Measurements from ENCODE around the gene HMGXB4. TPM values are rescaled to one million over a fixed set of nuclear protein-coding genes. Genes with fewer than 3 reads are reported as not detected.

HMGXB4 gene
- total RNA-seq, 1 experiment from 2014 or later, result 22.9 TPM

DNA sequence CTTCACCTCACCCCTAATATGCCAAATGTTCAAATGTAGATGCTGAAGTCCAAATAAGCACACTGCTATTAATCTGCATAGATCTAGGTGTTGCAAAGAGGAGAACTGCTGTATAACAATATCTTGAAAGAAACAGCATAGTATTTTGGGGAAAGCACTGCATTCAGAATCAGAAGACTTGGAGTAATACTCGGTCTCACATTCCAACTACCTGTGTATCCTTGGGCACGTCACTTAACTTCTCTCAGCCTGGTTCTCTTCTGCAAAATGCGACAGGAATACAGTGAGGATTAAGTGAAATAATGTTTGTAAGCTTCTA is 332 bp upstream of the HMGXB4 start:
- DNase-seq (ENCODE audit: extremely low read depth, low read depth), result no peak

DNA sequence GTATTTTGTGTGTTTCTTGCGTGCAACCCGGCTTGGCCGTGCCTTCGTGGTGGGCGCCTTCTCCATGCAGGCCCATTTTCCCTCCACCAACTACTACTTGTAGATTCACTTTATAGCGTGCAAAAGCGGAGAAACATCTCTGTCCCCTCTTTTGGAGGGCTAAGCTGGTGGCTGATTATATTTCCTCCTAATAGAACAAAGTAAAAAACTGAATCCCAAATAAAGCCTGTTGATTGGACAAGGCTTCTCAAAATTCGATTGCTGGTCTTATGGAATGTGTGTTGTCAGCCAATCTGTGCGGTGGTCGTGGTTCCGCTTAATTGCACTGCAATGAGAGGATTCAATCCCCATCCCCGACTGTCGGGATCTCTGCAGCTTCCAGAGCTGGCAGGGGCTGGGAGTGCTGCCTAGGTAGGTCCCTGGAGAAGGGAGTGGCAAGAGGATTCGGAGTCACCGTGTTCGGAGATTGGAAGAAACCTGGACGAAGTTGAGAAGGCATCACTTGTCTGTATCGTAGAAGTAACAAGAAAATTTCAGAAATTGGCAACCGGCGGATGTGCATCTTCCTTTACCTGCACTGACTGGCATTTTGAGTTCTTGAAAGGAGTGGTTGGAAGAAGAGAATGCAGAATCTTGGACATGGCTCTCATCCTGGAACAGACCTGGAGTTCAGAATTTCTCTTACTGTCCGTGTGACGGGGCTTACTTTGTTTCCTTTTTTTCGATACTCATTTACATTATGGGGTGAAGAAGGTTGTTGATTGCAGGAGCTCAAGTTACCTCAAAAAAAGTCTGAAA is 1.1 kb downstream of the HMGXB4 start:
- DNase-seq (ENCODE audit: extremely low read depth, low read depth), result no peak

DNA sequence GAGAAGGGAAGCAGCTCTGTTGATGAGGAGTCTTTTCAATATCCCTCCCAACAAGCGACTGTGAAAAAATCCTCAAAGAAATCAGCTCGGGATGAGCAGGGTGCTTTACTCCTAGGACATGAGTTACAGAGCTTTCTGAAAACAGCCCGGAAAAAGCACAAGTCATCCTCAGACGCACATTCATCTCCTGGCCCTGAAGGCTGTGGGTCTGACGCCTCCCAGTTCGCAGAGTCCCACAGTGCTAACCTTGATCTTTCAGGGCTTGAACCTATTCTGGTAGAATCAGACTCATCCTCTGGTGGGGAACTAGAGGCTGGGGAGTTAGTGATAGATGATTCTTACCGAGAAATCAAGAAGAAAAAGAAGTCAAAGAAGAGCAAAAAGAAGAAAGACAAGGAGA is 7.7 kb downstream of the HMGXB4 start:
- DNase-seq (ENCODE audit: extremely low read depth, low read depth), result no peak

DNA sequence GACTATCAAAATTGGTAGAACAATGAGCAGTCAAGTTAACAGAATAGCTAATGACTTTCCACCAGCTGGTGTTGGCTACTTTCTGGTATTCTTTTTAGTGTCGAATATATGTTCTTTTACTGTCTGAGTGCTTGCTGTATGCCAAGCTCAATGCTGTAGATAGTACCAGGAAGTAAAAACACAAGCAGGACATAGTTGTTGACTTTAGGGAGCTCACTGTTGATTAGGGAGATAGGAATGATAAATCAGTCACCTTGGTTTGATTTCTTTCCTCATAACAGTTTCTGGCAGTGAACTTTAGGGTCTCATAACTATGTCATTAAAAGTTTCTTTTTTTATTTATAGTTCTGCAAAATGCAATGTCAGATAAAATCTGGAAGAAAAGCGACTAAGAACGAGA is 9.0 kb downstream of the HMGXB4 start:
- no peak for DNase-seq (ENCODE audit: extremely low read depth, low read depth)

DNA sequence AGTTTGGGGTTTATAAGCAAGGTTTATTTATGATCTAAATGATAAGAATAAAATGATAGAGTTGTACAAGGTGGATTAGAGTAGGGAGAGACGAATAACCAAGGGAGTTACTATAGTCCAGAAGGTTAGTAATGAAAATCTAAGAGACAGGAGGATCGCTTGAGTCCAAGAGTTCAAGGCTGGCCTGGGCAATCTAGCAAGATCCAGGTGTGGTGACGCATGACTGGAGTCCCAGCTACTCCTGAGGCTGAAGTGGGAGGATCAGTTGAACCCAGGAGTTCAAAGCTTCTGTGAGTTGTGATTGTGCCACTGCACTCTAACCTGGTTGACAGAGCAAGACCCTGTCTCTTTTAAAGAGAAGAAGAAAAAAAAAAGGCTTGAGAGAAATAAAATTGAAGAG is 12.3 kb downstream of the HMGXB4 start:
- DNase-seq (ENCODE audit: extremely low read depth, low read depth), result no peak

DNA sequence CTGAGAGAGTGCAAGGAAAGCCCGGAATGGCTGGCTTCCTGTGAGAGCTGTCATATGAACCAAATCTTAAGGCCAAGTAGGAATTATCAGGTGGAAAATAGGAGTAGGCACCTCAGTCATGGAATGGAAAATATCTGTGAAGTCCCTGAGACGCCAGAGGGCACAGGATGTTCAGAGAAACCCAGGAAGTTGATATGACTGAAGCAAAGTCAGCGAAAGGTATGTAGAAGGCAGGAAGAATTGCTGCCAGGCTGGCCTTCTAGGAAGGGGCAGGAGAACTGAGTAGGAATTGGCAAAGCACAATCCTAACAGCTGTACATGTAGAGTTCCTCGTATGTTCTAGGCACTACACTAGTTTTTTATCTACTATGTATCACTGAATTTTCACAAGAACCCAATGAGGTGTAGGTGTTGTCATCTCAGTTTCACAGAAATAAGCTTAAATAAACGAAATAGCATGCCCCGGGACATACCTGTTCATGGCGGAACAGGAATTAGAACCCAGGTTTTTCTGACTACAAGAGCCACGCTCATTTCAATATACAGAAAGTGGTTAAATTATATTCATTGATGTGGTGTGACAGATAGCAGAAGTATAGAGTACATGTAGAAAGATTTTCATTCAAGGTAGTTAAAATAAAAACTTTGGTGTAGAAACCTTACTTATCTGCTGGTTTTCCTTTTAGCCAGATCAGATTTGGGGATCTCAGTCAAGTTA is 17.0 kb downstream of the HMGXB4 start:
- DNase-seq (ENCODE audit: extremely low read depth, low read depth), result no peak

DNA sequence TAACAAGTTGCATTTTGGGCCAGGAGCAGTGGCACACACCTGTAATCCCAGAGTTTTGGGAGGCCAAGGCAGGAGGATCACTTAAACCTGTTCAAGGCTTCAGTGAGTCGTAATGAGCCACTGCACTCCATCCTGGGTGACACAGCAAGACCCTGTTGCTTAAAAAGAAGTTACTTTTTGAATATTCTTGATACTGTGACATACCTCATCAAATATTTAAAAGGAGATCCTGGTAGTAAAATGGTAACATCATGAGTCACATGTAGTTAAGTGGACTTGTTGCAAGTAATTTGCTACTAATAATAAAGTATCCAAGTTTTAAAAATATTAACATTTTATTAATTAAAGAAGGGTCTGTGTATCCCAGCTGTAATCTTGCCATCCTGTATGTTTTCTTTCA is 18.3 kb downstream of the HMGXB4 start:
- no peak for DNase-seq (ENCODE audit: extremely low read depth, low read depth)

DNA sequence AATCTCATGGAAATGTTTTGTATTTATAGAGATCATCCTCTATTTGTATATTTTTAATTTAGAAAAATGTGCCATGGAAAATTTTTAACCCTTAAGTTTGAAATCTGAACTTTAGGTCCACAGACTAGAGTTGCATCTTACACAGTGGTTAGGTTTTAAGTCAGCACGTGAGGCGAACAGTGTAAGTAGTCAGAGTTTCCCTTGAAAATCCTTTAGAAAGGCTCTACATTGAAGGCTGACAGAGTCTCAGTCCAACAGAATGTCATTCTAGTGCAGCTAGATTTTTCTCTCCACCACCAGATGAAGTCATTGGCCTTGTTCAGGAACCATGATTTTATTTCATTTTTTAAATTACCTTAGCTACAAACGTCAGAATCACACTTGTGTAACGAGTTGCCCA is 18.7 kb downstream of the HMGXB4 start:
- DNase-seq (ENCODE audit: extremely low read depth, low read depth), result no peak

DNA sequence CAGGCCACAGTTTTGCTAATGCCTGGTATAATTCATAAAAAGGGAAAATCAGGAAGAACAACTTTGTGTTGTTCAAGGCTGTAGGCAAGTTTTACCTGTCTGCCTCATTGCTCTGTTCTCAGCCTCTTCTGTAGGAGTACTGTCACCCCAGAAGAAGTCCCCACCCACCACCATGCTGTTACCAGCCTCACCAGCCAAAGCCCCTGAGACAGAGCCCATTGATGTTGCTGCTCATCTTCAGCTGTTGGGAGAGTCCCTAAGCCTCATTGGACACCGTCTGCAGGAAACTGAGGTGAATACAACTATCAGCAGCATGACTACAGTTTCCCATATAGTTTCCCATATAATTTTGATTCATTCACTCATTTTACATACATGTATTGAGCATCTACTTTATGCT is 30.8 kb downstream of the HMGXB4 start:
- no peak for DNase-seq (ENCODE audit: extremely low read depth, low read depth)

DNA sequence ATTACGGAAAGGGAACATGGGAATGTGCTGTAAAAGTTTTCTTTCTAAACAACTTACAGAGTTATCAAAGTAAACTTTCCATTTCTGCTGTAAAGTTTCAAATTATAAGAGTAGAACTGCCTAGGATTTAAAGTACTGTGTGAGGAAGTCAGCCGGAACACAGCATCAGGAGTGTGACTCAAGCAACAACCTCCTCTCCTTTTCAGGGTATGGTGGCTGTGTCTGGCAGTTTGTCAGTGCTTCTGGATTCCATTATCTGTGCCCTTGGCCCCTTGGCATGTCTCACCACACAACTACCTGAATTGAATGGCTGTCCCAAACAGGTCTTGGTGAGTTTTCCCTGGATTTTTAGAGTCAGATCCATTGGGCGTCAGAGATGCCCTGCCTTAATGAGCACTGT is 35.5 kb downstream of the HMGXB4 start:
- no peak for DNase-seq (ENCODE audit: extremely low read depth, low read depth)

DNA sequence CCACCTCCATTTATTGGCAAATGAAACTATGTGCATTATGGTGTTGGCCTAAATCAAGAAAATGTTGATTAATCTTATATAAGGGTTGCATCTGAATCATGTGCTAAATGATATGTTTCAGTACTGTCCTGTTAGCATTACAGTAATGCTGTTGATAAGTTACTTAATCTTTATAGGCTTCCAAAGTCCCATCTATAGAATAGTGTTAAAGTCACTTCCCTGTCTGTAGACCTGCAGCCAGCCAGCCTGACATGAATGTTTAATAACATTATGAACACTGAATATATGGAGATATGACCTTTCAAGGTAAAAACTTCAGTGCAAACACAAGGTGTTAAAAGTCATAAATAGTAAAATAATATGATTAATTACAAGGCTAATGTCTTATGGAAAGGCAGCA is 38.8 kb downstream of the HMGXB4 start:
- DNase-seq (ENCODE audit: extremely low read depth, low read depth), result no peak

DNA sequence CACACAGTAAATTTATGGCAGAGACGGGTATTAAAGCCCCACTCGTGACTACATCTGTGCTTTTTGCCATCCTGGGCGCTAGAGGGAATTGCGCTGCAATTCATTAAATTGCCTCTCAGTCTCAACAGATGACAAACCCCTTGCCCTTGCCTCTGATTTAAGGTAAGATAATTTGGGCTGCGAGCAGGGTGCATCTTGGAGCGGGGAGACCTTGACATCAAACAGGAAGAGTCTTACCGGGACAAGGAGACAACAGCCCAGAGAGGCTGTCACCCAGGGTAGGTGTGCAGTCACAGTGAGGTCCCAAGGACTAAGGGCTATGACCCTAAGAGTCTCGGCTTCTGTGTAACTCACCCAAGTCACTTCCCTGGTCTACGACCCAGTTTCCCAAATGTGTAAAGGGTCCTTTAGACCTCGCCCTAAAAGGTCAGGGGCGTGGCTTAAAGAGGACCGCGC is 42.0 kb downstream of the HMGXB4 start:
- peak; percentile 7 for DNase-seq (ENCODE audit: extremely low read depth, low read depth)

DNA sequence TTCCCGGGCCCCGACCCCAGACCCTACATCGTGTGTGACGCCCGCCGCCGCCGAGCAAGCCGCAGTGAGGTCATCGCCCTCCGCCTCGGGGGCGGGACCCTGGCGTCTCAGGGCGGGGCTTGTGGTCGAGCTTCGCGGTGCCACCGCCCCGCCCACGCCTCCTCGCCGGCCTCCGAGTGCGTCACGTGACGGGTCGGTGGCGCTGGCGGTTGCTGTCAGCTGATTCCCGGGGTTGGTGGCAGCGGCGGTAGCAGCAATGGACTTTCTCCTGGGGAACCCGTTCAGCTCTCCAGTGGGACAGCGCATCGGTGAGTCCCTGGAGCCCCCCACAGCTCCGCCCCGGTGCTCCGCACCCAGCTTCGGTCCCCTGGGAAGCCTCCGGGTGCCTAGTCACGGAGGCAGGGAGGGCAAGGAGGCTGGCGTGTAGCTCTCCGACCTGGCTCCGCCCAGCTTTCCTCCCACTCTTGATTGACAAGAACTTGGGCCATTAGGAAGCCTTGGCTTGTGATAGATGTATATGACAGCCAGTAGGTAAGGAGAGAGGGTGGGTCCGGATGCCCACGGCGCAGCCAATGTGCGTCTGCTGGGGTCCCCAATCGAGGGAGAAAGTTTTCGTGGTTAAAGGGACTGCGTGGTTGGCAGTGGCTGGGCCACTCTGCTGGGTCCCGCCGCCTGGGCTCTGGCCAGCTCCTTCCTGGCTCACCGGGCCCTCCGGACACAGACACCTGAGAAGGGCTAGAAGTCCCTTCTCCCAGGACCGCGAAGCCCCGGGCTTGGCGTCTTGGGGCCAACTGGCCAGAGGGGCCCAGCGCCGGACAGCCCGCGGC is 42.6 kb downstream of the HMGXB4 start, which contains the start of gene TOM1:
Gene TOM1, plus strand, starts transcription at position 222 of the 827 bp plus-strand sequence. Its CDS starts 35 bp downstream, at position 257.
- DNase-seq (ENCODE audit: extremely low read depth, low read depth), result peak; percentile 95

DNA sequence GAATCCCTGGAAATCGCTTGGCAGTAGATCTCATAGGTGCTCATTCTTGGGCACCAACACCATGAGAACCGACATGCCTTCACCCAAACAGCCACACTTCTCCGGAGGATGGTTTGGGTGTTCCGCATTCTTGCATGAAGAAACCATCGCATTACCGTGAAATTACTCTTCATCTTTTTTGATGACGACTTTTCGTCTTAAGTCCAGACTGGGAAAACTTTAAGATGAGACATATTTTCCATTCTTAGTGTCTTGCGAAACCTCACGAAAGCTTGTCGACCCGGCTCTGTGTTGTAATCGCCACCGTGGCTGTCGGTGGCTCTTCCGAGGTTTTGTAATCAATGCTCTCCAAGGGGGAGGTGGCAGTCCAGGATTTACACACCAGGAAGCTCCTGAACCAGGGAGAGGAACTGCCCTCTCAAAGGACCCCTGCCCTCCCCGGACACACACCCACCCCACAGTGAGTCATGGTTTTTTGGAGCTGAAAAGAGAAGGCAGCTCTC is 44.1 kb downstream of the HMGXB4 start:
- DNase-seq (ENCODE audit: extremely low read depth, low read depth), result peak; percentile 84

DNA sequence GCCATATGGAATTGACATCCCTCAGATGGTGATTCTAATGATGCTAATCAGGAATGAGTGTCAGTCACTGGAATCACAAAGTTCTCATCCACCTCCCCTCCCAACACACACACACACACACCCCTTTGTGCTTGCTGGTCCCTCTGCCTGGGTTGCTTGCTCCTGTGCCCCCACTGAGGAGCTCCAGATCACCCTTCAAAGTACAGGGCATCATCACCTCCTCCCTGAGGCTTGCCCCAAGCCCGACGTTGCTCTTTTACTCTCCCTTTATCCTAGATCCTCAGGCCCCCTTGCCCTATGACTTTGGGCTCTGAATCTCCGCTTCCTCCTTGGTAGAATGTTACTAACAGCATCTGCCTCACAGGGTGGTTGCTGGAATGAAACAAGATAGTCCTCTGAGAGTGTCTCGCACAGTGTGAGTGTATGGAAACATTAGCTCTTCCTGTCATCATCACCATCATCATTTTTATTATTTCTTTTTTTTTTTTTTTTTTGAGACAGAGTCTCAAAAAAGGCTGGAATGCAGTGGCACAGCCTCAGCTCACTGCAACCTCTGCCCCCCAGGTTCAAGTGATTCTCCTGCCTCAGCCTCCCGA is 45.8 kb downstream of the HMGXB4 start:
- no peak for DNase-seq (ENCODE audit: extremely low read depth, low read depth)

DNA sequence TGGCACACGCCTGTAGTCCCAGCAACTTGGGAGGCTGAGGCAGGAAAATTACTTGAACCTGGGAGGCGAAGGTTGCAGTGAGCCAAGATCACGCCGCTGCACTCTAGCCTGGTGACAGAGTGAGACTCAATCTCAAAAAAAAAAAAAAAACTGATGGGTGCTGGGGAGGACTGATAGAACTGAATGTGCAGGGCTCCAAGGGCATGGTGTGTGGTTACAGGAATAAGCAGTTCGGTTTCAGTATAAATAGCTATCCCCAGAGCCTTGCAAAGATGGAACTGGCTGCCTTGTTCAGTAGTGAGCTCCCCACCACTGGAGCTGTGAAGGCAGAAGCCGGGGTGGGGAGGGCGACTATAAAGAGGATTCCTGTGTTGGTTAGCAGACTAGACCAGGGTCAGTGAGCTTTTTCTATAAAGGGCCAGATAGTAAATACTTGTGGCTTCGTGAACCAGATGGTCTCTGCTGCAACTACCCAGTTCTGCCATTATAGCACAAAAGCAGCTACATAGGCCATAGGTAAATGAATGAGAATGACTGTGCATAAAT is 48.3 kb downstream of the HMGXB4 start:
- DNase-seq (ENCODE audit: extremely low read depth, low read depth), result no peak

DNA sequence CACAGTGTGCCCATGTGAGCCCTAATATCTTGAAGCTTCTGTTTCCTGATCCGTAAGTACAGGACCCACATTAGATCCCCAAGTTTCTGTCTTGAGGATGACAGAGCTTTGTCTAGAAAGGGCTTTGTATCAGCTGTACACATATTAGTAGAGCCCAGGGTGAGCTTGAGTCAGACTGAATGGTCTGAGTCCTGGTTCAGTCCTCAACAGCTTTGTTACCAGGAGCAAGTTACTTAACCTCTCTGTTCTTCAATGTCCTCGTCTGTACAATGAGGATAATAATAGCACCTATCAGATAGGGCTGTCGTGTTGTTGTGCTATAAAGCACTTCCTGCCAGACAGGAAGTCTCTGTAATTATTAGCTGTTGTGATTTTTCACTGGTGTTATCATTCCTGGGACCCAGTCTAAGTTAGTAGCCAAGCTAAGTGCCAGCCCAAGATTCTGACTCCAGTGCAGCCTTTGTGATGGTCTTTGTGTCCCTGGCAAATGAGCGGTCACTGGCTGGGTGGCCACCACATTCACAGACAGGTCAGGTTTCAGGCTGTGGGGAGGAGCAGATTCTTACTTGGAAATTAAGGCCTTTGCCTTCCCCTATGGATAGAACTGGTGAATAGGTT is 49.2 kb downstream of the HMGXB4 start:
- no peak for DNase-seq (ENCODE audit: extremely low read depth, low read depth)

DNA sequence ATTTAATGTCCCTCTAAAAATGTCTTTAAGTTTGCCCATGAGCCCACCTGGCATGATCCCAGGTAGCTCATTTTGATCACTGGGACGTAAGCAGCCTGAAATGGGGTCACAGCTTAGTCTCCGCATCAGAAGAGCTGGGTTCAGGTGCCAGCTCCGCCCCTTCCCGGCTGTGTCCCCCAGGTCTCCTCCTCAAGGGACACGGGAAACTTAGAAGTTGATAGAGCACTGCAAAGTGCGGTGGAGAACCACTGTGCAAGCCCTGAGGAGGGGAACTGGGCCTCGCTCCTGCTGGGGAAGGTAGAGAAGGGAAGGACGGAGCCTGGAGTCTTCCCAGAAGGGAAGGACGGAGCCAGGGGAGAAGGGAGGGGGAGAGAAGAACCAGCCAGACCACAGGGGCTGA is 50.1 kb downstream of the HMGXB4 start:
- no peak for DNase-seq (ENCODE audit: extremely low read depth, low read depth)

DNA sequence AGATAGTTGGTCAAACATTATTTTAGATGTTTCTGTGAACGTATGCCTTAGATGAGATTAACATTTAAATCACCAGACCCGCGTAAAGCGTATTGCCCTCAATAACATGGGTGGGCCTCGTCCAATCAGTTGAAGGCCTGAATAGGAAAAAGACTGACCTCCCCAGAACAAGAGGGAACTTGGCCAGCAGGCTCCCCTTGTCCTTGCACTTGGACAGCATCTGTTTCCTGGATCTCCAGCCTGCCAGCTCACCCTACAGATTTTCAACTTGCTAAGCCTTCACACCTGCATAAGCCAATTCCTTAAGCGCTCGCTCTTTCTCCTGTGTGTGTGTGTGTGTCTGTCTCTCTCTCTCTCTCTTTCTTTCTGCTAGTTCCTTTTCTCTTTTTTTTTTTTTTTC is 50.6 kb downstream of the HMGXB4 start:
- no peak for DNase-seq (ENCODE audit: extremely low read depth, low read depth)

DNA sequence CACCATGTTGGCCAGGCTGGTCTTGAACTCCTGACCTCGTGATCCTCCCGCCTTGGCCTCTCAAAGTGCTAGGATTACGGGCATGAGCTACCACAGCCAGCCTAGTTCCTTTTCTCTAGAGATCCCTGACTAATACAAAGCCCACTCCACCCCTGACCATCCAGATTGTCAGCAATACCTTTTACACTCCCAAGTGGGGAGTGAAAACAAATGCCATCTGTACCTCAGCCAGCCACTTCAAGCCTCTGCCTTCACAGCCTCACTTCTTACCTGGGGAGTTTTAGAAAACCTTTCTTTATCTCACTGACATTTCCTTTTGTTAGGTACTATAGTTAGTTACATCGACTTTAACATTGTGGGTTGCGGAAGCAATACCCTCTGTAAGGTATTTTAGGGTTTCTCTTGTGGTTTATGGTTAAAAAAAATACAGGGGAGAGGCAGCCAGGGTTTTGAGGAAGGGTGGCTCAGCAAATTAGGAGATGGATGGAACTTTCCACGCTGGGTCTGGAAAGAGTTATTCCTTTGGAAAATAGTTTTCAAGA is 51.3 kb downstream of the HMGXB4 start:
- no peak for DNase-seq (ENCODE audit: extremely low read depth, low read depth)

Measured in NCI-H460 (cell line).